ENCODE data around the gene CCDC70.

CCDC70 gene

GRCh38 chr13:51829568-51829899 lies 32.2 kb upstream of the CCDC70 start:
- DNase-seq (ENCODE audit: low read depth, low spot score): no peak

- no peak for DNase-seq (ENCODE audit: low read depth, low spot score)
Measured at GRCh38 chr13:51831519-51831918, 30.2 kb upstream of the CCDC70 start.

- no peak for DNase-seq (ENCODE audit: low read depth, low spot score)
Measured at GRCh38 chr13:51832471-51833152, 29.2 kb upstream of the CCDC70 start.

GRCh38 chr13:51833980-51834379 lies 27.8 kb upstream of the CCDC70 start:
- no peak for DNase-seq (ENCODE audit: low read depth, low spot score)

- DNase-seq (ENCODE audit: low read depth, low spot score): no peak
Measured at GRCh38 chr13:51834581-51835171, 27.1 kb upstream of the CCDC70 start.

GRCh38 chr13:51837016-51837415 lies 24.8 kb upstream of the CCDC70 start:
- DNase-seq (ENCODE audit: low read depth, low spot score): no peak

- DNase-seq (ENCODE audit: low read depth, low spot score): no peak
Measured at GRCh38 chr13:51838240-51838846, 23.4 kb upstream of the CCDC70 start.

- no peak for DNase-seq (ENCODE audit: low read depth, low spot score)
Measured at GRCh38 chr13:51839711-51840540, 21.8 kb upstream of the CCDC70 start.

- DNase-seq (ENCODE audit: low read depth, low spot score): no peak
Measured at GRCh38 chr13:51840917-51841316, 20.9 kb upstream of the CCDC70 start.

- DNase-seq (ENCODE audit: low read depth, low spot score): no peak
Measured at GRCh38 chr13:51841732-51842131, 20.0 kb upstream of the CCDC70 start.

GRCh38 chr13:51843529-51843928 lies 18.2 kb upstream of the CCDC70 start:
- DNase-seq (ENCODE audit: low read depth, low spot score): no peak

GRCh38 chr13:51844862-51845573 lies 16.8 kb upstream of the CCDC70 start, which contains the start of gene TMEM272:
Gene TMEM272 (minus strand): TSS chr13:51845177. CDS start chr13:51838530, 6,647 bp downstream.
- no peak for DNase-seq (ENCODE audit: low read depth, low spot score)

- no peak for DNase-seq (ENCODE audit: low read depth, low spot score)
Measured at GRCh38 chr13:51845574-51846318, 16.0 kb upstream of the CCDC70 start.

GRCh38 chr13:51846756-51847155 lies 15.0 kb upstream of the CCDC70 start:
- no peak for DNase-seq (ENCODE audit: low read depth, low spot score)

- no peak for DNase-seq (ENCODE audit: low read depth, low spot score)
Measured at GRCh38 chr13:51848674-51849073, 13.1 kb upstream of the CCDC70 start.

- peak; percentile 77 for DNase-seq (ENCODE audit: low read depth, low spot score)
Measured at GRCh38 chr13:51849145-51850101, 12.3 kb upstream of the CCDC70 start.

- no peak for DNase-seq (ENCODE audit: low read depth, low spot score)
Measured at GRCh38 chr13:51856027-51856736, 5.6 kb upstream of the CCDC70 start.

GRCh38 chr13:51856998-51857397 lies 4.8 kb upstream of the CCDC70 start:
- no peak for DNase-seq (ENCODE audit: low read depth, low spot score)
